Measurements from ENCODE around the gene TRAF5. TPM values are rescaled to one million over a fixed set of nuclear protein-coding genes. Genes with fewer than 3 reads are reported as not detected.
A peak's percentile ranks its signal among the peaks of the same experiment; 100 is the strongest.
"Not testable (repeated sequence)": the region's sequence is repeated elsewhere in the genome, so short reads cannot be mapped to it uniquely, and the experiment has no call there.

Gene TRAF5
- total and polyA plus RNA-seq, 2 of the 4 experiments (the other 2 are of a cell fraction), result 10.0 to 14.7 TPM

GRCh38 chr1:211390829-211391228, 64.2 kb downstream of the TRAF5 start:
- H3K14ac ChIP-seq (replicated peaks; ENCODE audit: low read depth, low read length); H4K5ac ChIP-seq (ENCODE audit: low read depth, low read length); H3K36me3 ChIP-seq (ENCODE audit: control insufficient read depth, insufficient read depth, low read length); H3K56ac ChIP-seq (ENCODE audit: extremely low read depth, insufficient read depth, low read length); H2AFZ ChIP-seq (replicated peaks; ENCODE audit: low read length, poor library complexity); H4K91ac ChIP-seq (ENCODE audit: insufficient read depth, low read depth, low read length); H3K9me3 ChIP-seq (ENCODE audit: control insufficient read depth, insufficient read depth, low read length); H4K8ac ChIP-seq (ENCODE audit: low read depth in 2 of 2, low read length in 2 of 2); H3K4me3 ChIP-seq (ENCODE audit: insufficient read depth, low read depth, low read length); H2AK5ac ChIP-seq (ENCODE audit: low read depth, low read length); DNase-seq; H3K4me1 ChIP-seq (ENCODE audit: control insufficient read depth, insufficient read depth, low read length); CTCF ChIA-PET; H3K4me2 ChIP-seq (ENCODE audit: low read depth, low read length); H2BK20ac ChIP-seq (ENCODE audit: low read depth, low read length); H3K9me1 ChIP-seq (ENCODE audit: insufficient read depth, low read length); POLR2A ChIA-PET (ENCODE audit: unreplicated experiment); H3K27me3 ChIP-seq (ENCODE audit: control insufficient read depth, insufficient read depth, low read length); H4K20me1 ChIP-seq (ENCODE audit: insufficient read depth, low read length); intact Hi-C loops (cut with micrococcal nuclease); H3K4ac ChIP-seq (ENCODE audit: low read depth, low read length); H2AK9ac ChIP-seq (replicated peaks; ENCODE audit: low read depth, low read length, poor library complexity); ATAC-seq (ENCODE audit: low read depth); in situ Hi-C loops (cut with MboI; ENCODE audit: low sequenced_read_pairs); dilution Hi-C loops (cut with HindIII; ENCODE audit: low sequenced_read_pairs, unreplicated experiment); H2BK5ac ChIP-seq (ENCODE audit: low read depth, low read length, poor library complexity, severe bottlenecking); BruUV-seq (replicated peaks); H3K18ac ChIP-seq (ENCODE audit: low read depth, low read length); H3K9ac ChIP-seq (ENCODE audit: low read depth, low read length); H3K23ac ChIP-seq (ENCODE audit: low read depth, low read length); H3K79me1 ChIP-seq (ENCODE audit: low read depth in 1 of 2, low read length in 2 of 2); H2BK120ac ChIP-seq (ENCODE audit: low read depth, low read length); H3K27ac ChIP-seq (ENCODE audit: insufficient read depth, low read length); H2BK15ac ChIP-seq (ENCODE audit: low read depth, low read length): not testable (repeated sequence)
- TF ChIP-seq CEBPB (IDR thresholded peaks at IDR 0.05; ENCODE audit: low read depth, low read length), result peak; percentile 76
- WGBS, 2 experiments (ENCODE audit: extremely low coverage in 2 of 2, insufficient read length in 1 of 2), result no CpG with 5 or more reads among the region's 7 CpGs
